GM23338 (cell line): ENCODE results near the gene BANF1. TPM values are rescaled to one million over a fixed set of nuclear protein-coding genes. Genes with fewer than 3 reads are reported as not detected.

Experiments used
- ATAC-seq: fragments of 200-7000 bp; cut with Tn5 transposase; 3 replicates; pipeline ENCODE4 v1.9.1; 2020
- DNase-seq: peaks from one replicate; pipeline ENCODE4 v3.0.0-alpha.2; 2015; ENCODE audit warnings: low spot score
- H2AFZ ChIP-seq: fragments of 200-600 bp; sonication (generic); 2 replicates; pipeline ENCODE4 v1.8.0; 2016; ENCODE audit warnings: antibody characterized with exemption, mild to moderate bottlenecking, moderate library complexity
- H3F3A ChIP-seq: fragments of 200-600 bp; sonication (generic); replicated peaks from 2 replicates; pipeline ENCODE4 v1.8.0; 2017; ENCODE audit warnings: antibody characterized with exemption, mixed run types, low read depth
- H3K27ac ChIP-seq: fragments of 200-600 bp; sonication (generic); 2 replicates; pipeline ENCODE4 v1.6.1; 2016; ENCODE audit warnings: low read depth
- H3K27me3 ChIP-seq: fragments of 200-600 bp; sonication (generic); 2 replicates; pipeline ENCODE4 v1.8.0; 2016; ENCODE audit warnings: mild to moderate bottlenecking, mixed run types, moderate library complexity; ENCODE audit not compliant: insufficient read depth
- H3K36me3 ChIP-seq: fragments of 200-600 bp; sonication (generic); 2 replicates; pipeline ENCODE4 v1.8.0; 2016; ENCODE audit warnings: mild to moderate bottlenecking; ENCODE audit not compliant: insufficient read depth
- H3K4me1 ChIP-seq: fragments of 200-600 bp; sonication (generic); 2 replicates; pipeline ENCODE4 v1.8.0; 2016; ENCODE audit warnings: mild to moderate bottlenecking, moderate library complexity; ENCODE audit not compliant: insufficient read depth
- H3K4me2 ChIP-seq: fragments of 200-600 bp; sonication (generic); 2 replicates; pipeline ENCODE4 v1.7.1; 2017; ENCODE audit warnings: mixed run types
- H3K4me3 ChIP-seq: fragments of 200-600 bp; sonication (generic); 2 replicates; pipeline ENCODE4 v1.6.1; 2016; ENCODE audit warnings: mixed run types
- H3K79me2 ChIP-seq: fragments of 200-600 bp; sonication (generic); replicated peaks from 2 replicates; pipeline ENCODE4 v1.8.0; 2017; ENCODE audit warnings: mild to moderate bottlenecking; ENCODE audit not compliant: insufficient read depth
- H3K9me2 ChIP-seq: fragments of 200-600 bp; sonication (generic); 2 replicates; pipeline ENCODE4 v1.8.0; 2017; ENCODE audit not compliant: insufficient read depth
- H4K20me1 ChIP-seq: fragments of 200-600 bp; sonication (generic); replicated peaks from 2 replicates; pipeline ENCODE4 v1.8.0; 2017; ENCODE audit warnings: mild to moderate bottlenecking; ENCODE audit not compliant: insufficient read depth
- H3K27ac Mint-ChIP-seq: 2 replicates; pipeline ENCODE4 v1.8.0; 2020; ENCODE audit warnings: inconsistent platforms, mild to moderate bottlenecking, moderate library complexity, mixed read lengths
- H3K27me3 Mint-ChIP-seq: 3 replicates; pipeline ENCODE4 v1.8.0; 2022; ENCODE audit warnings: low read depth, mild to moderate bottlenecking, moderate library complexity, mixed read lengths, inconsistent platforms; ENCODE audit not compliant: insufficient read depth, poor library complexity
- H3K36me3 Mint-ChIP-seq: 3 replicates; pipeline ENCODE4 v1.8.0; 2021; ENCODE audit warnings: low read depth, mild to moderate bottlenecking, inconsistent platforms, moderate library complexity, mixed read lengths
- H3K4me1 Mint-ChIP-seq: 3 replicates; pipeline ENCODE4 v1.8.0; 2020; ENCODE audit warnings: mild to moderate bottlenecking, inconsistent platforms, mixed read lengths
- H3K4me3 Mint-ChIP-seq: 3 replicates; pipeline ENCODE4 v1.8.0; 2021; ENCODE audit warnings: moderate library complexity, mild to moderate bottlenecking, inconsistent platforms, mixed read lengths
- H3K9me3 Mint-ChIP-seq: 3 replicates; pipeline ENCODE4 v1.8.0; 2020; ENCODE audit warnings: moderate library complexity, mild to moderate bottlenecking, inconsistent platforms, mixed read lengths
- EZH2 ChIP-seq: fragments of 200-600 bp; sonication (generic); IDR thresholded peaks from one replicate; pipeline ENCODE4 v1.8.0; 2017; ENCODE audit warnings: antibody characterized with exemption, mild to moderate bottlenecking, low read depth; ENCODE audit not compliant: unreplicated experiment
- JUNB ChIP-seq: IDR thresholded peaks from one replicate; pipeline ENCODE4 v1.6.1; 2016; ENCODE audit warnings: antibody characterized with exemption; ENCODE audit not compliant: unreplicated experiment
- NANOG ChIP-seq: IDR thresholded peaks from 2 replicates; pipeline ENCODE4 v1.6.1; 2016; ENCODE audit warnings: antibody characterized with exemption, borderline replicate concordance
- polyA plus RNA-seq: library from polyadenylated mRNA; unstranded; fragments of >200 nt; fragmentation: Nextera tagmentation; extraction: Ambion mirVana; gene quantifications from 2 replicates; pipeline ENCODE4 v1.2.1, GENCODE V29; 2016
- total RNA-seq: library from RNA; depleted of rRNA; stranded (reverse); fragments of >200 nt; shearing (Covaris generic); gene quantifications from 2 replicates; pipeline ENCODE4 v1.2.3, GENCODE V29; 2014
- TF ChIP-seq, protein P1 (sequence below): fragments of 250-450 bp; sonication (Bioruptor Pico); IDR thresholded peaks from 2 replicates; pipeline ENCODE4 v1.5.0; 2020; ENCODE audit warnings: mild to moderate bottlenecking, moderate library complexity
- TF ChIP-seq, protein P2 (sequence below): IDR thresholded peaks from one replicate; pipeline ENCODE4 v1.6.1; 2018; ENCODE audit warnings: antibody characterized with exemption; ENCODE audit not compliant: unreplicated experiment

The BANF1 gene
- total and polyA plus RNA-seq, 2 experiments from 2014 or later, result 58.2 to 765 TPM

DNA sequence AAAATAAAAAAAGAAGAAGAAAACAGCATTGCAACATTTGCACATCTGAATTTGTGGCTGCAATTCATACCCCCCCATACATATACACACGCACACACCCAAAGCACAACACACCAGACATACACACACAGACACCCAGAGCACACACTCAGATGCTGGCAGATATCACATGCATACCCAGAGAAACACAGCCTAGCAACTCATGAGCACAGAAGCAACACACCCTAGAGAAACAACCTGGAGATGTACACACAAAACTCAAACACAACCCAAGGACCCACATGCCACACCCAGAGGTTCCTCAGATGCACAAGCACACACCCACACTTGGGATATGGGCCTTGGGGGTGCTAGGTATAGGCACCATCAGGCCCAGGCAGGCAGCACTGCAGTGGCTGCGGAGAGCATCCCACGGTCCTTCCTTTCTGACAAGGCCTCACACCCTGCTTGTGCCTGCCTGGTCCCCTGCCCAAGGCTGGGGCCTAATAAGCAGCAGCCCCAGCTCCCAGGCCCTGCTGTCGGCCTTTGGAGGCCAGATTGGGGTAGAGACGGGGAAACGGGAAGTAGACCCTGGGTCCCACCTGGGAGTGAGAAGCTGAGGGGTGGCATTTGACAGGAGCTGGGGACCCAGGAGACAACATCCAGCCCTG lies 12.6 kb downstream of the BANF1 start (continued):
- TF ChIP-seq, protein P1, sequence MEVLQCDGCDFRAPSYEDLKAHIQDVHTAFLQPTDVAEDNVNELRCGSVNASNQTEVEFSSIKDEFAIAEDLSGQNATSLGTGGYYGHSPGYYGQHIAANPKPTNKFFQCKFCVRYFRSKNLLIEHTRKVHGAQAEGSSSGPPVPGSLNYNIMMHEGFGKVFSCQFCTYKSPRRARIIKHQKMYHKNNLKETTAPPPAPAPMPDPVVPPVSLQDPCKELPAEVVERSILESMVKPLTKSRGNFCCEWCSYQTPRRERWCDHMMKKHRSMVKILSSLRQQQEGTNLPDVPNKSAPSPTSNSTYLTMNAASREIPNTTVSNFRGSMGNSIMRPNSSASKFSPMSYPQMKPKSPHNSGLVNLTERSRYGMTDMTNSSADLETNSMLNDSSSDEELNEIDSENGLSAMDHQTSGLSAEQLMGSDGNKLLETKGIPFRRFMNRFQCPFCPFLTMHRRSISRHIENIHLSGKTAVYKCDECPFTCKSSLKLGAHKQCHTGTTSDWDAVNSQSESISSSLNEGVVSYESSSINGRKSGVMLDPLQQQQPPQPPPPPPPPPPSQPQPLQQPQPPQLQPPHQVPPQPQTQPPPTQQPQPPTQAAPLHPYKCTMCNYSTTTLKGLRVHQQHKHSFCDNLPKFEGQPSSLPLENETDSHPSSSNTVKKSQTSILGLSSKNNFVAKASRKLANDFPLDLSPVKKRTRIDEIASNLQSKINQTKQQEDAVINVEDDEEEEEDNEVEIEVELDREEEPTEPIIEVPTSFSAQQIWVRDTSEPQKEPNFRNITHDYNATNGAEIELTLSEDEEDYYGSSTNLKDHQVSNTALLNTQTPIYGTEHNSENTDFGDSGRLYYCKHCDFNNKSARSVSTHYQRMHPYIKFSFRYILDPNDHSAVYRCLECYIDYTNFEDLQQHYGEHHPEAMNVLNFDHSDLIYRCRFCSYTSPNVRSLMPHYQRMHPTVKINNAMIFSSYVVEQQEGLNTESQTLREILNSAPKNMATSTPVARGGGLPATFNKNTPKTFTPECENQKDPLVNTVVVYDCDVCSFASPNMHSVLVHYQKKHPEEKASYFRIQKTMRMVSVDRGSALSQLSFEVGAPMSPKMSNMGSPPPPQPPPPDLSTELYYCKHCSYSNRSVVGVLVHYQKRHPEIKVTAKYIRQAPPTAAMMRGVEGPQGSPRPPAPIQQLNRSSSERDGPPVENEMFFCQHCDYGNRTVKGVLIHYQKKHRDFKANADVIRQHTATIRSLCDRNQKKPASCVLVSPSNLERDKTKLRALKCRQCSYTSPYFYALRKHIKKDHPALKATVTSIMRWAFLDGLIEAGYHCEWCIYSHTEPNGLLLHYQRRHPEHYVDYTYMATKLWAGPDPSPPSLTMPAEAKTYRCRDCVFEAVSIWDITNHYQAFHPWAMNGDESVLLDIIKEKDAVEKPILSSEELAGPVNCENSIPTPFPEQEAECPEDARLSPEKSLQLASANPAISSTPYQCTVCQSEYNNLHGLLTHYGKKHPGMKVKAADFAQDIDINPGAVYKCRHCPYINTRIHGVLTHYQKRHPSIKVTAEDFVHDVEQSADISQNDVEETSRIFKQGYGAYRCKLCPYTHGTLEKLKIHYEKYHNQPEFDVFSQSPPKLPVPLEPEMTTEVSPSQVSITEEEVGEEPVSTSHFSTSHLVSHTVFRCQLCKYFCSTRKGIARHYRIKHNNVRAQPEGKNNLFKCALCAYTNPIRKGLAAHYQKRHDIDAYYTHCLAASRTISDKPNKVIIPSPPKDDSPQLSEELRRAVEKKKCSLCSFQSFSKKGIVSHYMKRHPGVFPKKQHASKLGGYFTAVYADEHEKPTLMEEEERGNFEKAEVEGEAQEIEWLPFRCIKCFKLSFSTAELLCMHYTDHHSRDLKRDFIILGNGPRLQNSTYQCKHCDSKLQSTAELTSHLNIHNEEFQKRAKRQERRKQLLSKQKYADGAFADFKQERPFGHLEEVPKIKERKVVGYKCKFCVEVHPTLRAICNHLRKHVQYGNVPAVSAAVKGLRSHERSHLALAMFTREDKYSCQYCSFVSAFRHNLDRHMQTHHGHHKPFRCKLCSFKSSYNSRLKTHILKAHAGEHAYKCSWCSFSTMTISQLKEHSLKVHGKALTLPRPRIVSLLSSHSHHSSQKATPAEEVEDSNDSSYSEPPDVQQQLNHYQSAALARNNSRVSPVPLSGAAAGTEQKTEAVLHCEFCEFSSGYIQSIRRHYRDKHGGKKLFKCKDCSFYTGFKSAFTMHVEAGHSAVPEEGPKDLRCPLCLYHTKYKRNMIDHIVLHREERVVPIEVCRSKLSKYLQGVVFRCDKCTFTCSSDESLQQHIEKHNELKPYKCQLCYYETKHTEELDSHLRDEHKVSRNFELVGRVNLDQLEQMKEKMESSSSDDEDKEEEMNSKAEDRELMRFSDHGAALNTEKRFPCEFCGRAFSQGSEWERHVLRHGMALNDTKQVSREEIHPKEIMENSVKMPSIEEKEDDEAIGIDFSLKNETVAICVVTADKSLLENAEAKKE, result no peak

DNA sequence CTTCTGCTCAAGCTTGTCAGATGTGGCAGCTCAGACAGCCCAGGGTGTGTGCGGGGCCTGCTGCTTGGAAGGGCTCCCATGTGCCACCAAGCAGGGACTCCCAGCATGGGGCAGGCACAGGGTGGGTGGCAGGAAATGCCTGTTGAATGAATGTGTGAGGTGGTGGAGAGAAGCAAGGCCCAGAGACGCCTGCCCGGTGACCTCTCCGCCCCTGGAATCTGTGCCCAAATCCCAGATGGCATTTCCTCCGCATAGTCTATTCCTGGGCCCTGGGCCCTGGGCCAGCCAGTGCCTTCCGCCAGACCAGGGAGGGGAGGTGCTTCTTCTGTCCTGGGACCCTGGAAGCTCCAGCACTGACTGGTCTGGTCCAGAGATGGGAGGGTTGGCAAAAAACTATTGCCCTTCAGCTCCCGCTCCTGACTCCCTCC lies 13.2 kb downstream of the BANF1 start:
- peaks cover 23% of the 10 kb centered on the region for H3K27me3 ChIP-seq
- Mint-ChIP-seq H3K4me1 (no peaks in the 10 kb centered on the region), H3K4me3 (no peak overlapping the region), H3K36me3 (no peaks in the 10 kb centered on the region), H3K27me3 (peaks cover 20% of the 10 kb centered on the region), H3K27ac (no peak overlapping the region), H3K9me3 (no peaks in the 10 kb centered on the region)
- H3F3A ChIP-seq, result 0 out of 2 replicates have a peak, but pooled peaks cover 3% of the 10 kb centered on the region
- H3K27ac ChIP-seq, result no peak overlapping the region
- H3K4me1 ChIP-seq, result no peaks in the 10 kb centered on the region
- no peaks in the 10 kb centered on the region for H3K79me2 ChIP-seq
- ATAC-seq, result no peak
- H3K9me2 ChIP-seq, result no peaks in the 10 kb centered on the region
- H2AFZ ChIP-seq, result no peak overlapping the region
- DNase-seq, result no peak
- no peak overlapping the region for H3K4me3 ChIP-seq
- H4K20me1 ChIP-seq, result no peaks in the 10 kb centered on the region
- H3K4me2 ChIP-seq, result no peak overlapping the region
- no peaks in the 10 kb centered on the region for H3K36me3 ChIP-seq
- no peak for TF ChIP-seq EZH2
- TF ChIP-seq JUNB, result no peak
- no peak for TF ChIP-seq NANOG
- TF ChIP-seq, protein P2, sequence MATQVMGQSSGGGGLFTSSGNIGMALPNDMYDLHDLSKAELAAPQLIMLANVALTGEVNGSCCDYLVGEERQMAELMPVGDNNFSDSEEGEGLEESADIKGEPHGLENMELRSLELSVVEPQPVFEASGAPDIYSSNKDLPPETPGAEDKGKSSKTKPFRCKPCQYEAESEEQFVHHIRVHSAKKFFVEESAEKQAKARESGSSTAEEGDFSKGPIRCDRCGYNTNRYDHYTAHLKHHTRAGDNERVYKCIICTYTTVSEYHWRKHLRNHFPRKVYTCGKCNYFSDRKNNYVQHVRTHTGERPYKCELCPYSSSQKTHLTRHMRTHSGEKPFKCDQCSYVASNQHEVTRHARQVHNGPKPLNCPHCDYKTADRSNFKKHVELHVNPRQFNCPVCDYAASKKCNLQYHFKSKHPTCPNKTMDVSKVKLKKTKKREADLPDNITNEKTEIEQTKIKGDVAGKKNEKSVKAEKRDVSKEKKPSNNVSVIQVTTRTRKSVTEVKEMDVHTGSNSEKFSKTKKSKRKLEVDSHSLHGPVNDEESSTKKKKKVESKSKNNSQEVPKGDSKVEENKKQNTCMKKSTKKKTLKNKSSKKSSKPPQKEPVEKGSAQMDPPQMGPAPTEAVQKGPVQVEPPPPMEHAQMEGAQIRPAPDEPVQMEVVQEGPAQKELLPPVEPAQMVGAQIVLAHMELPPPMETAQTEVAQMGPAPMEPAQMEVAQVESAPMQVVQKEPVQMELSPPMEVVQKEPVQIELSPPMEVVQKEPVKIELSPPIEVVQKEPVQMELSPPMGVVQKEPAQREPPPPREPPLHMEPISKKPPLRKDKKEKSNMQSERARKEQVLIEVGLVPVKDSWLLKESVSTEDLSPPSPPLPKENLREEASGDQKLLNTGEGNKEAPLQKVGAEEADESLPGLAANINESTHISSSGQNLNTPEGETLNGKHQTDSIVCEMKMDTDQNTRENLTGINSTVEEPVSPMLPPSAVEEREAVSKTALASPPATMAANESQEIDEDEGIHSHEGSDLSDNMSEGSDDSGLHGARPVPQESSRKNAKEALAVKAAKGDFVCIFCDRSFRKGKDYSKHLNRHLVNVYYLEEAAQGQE, result no peak
- TF ChIP-seq, protein P1, result no peak
